ENCODE data around the gene GPRC5B.

DNA sequence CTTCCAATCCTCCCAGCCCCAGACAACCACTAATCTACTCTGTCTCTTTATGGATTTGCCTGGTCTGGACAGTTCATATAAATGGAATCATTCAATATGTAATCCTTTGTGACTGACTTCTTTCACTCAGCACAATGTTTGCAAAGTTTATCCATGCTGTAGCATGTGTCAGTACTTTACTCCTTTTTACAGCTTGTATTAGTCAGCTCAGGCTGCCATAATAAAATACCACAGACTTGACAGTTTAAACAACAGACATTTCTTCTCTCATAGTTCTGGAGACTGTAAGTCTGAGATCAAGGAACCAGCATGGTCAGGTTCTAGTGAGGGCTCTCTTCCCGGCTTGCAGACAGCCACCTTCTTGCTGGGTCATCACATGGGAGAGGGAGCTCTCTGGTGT, 41.3 kb downstream of the GPRC5B start:
- TF ChIP-seq MYC (IDR thresholded peaks at IDR 0.05; ENCODE audit: low read depth, low read length) (no peak), POLR2A (IDR thresholded peaks at IDR 0.05; ENCODE audit: low read depth, low read length) (no peak), POLR2AphosphoS5 (IDR thresholded peaks at IDR 0.05; ENCODE audit: insufficient read depth, low read depth, low read length) (no peak), EZH2 (IDR thresholded peaks at IDR 0.05; ENCODE audit: borderline replicate concordance, low read depth, low read length, severe bottlenecking) (no peak)
- TF ChIP-seq, protein P1, sequence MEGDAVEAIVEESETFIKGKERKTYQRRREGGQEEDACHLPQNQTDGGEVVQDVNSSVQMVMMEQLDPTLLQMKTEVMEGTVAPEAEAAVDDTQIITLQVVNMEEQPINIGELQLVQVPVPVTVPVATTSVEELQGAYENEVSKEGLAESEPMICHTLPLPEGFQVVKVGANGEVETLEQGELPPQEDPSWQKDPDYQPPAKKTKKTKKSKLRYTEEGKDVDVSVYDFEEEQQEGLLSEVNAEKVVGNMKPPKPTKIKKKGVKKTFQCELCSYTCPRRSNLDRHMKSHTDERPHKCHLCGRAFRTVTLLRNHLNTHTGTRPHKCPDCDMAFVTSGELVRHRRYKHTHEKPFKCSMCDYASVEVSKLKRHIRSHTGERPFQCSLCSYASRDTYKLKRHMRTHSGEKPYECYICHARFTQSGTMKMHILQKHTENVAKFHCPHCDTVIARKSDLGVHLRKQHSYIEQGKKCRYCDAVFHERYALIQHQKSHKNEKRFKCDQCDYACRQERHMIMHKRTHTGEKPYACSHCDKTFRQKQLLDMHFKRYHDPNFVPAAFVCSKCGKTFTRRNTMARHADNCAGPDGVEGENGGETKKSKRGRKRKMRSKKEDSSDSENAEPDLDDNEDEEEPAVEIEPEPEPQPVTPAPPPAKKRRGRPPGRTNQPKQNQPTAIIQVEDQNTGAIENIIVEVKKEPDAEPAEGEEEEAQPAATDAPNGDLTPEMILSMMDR (IDR thresholded peaks at IDR 0.05; ENCODE audit: extremely low read depth in 1 of 2, insufficient read depth in 1 of 2, low read depth in 1 of 2, low read length in 2 of 2): no peak

All from endothelial cell of umbilical vein (primary cell).